ENCODE results near the gene TMEM178B.
"Not testable (repeated sequence)": the region's sequence is repeated elsewhere in the genome, so short reads cannot be mapped to it uniquely, and the experiment has no call there.

TMEM178B gene

DNA sequence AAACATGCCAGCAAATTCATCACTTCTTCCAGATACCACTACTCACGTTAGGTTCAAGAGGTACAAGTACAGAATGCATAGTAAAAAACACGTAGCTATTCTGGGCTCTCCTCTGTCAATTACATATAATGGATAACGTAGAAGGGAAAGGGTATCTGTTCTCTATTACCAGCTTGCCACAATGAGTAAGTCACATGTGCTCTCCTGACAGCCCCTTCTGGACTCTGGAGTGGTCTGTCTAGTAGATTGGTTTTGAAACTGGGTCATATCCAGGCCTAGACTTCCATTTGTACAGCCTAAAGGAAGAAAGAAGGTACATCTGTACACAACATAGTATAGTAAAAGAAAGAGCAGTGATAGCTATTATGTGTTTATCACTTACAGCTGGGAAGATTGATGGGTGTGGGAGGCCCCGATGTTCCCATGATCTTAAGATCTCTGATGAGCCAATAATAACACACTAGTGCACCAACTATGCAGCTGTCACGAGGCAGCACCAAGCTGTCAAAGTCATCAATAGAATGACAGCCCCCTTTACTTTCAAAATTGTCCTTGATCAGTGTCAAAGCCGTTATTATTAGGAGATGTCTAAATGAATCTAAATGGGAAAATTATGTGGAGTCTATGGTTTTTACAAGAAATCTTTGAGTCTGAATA is 315.4 kb downstream of the TMEM178B start:
- no peak for DNase-seq (ENCODE audit: low spot score)

DNA sequence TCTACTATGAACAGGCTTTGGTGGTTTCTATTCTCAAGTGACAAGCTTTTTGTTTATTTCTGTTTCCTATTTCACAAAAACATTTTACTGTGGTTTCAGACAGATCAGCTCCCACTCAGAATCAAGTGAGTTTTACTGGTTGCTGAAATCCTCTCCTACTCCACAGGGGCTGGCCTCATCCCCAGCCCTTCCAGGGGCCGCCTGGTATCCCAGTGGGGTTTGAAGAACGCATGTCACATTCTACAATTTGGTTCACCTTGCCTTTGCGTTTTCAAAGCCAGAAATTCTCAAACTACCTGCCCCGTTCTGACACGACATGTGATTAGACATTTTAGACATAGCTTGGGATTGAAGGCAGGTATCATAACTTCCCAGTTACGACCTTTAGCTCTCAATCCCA is 316.5 kb downstream of the TMEM178B start:
- no peak for DNase-seq (ENCODE audit: low spot score)

DNA sequence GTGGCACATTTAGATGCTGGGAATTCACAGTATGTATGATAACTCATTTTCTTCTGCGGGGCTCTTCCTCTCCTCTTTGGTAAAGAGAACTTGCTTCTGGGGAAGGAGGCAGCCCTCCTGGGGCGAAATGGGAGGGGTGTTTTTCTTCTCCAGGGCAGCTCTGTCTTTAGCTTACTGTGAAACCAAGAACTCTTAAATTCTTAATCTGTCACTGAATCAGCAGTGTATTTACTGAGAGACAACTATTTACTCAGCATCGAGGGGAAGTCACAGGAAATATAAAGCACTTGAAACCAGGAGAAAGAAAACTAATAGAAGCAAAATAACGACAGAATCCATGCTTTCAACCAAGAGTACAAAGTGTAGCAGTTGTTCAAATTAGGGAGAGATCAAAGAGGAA is 319.2 kb downstream of the TMEM178B start:
- no peak for DNase-seq (ENCODE audit: low spot score)

DNA sequence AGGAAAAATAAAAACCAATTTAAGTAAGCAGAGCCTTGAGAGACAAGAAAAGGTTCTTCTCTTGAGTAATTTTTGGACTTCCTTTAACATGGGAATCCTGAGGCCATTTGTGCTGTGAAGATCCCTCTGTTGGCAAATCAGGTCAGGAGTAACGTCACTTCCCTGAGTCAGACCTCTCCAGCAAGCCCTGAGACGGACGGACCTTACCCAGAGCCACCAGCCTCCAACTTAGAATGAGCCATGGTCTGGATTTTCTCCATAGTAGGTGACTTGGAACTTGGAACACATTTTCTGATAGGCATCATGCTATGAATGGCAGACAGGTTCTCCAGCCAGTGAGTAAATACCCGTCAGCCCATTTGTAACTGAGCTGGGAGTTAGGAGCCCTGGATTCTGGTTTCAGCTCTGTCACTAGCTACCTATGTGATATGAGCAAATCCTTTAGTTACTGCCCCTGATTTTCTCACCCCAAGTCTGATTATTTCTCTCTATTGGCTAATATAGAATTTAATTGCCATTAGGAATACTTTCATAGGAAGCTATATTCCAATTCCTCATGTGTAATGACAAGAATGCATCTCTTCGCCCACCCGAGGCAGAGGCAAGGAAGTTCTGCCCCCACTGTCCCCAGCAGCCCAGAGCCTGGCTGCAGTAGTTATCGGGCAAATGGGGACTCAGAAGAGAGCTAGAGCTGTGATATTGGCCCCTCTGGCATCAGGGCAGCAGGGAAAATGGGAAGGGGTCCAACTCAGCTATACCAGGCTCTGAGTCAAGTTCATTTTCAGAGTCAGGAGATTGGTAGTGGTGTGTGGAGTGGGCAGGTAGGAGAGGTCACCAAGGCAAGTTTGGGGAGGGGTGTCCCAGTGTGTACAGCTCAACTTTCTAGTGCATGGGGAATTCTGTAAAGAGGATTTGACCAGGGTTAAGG is 323.6 kb downstream of the TMEM178B start:
- no peak for DNase-seq (ENCODE audit: low spot score)

DNA sequence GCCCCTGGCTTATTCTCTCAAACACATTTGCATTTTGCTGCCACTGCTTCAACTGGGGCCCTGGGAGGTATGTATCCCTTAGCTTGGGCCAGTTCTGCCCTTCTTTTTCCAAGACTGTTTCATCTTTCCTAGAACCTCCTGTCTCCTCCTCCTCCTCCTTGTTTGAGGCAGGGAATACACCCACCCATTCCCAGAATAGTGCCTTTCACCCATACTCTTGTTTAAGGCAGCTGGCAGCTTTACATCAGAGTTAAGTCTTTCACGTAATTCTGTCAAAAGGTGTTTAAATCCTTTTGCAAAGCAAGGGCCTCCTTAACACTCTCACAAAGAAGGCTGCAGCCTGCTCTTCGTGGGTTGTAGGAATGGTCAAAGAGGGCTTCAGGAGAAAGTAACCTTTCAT is 326.5 kb downstream of the TMEM178B start:
- no peak for DNase-seq (ENCODE audit: low spot score)

DNA sequence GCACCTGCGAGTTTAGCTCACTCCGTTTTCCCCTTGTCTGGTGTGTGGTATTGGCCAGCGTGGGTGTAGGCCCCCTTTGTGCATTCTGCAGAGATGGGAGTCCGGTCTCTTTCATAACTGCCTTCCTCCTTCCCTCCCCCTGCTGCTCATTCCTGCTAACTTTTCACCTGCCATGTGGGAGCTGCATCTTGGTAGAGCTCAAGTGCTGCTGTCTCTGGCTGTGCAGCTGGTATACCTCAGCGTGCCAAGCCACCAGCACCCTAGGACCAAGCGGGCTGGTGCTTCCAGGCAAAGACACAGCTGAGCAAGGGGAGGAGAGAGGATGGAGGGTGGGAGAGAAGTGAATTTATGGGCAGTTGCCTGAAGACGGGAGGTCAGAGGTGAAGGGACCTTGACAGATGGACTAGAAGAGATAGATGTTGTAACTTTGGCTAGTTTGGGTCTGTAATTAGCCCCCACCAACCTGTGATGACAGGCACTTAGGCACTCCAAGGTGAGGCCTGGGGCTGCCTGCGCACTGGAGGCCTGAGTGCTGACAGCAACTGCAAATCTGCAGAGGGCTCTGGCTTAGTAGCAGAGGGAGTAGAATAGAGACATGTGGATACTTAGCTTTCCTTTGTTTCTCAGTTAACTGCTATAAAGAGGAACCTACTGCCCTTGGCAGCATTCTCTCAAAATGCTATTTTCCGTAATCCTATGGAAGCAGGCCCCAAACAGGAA is 328.6 kb downstream of the TMEM178B start:
- DNase-seq (ENCODE audit: low spot score): no peak

DNA sequence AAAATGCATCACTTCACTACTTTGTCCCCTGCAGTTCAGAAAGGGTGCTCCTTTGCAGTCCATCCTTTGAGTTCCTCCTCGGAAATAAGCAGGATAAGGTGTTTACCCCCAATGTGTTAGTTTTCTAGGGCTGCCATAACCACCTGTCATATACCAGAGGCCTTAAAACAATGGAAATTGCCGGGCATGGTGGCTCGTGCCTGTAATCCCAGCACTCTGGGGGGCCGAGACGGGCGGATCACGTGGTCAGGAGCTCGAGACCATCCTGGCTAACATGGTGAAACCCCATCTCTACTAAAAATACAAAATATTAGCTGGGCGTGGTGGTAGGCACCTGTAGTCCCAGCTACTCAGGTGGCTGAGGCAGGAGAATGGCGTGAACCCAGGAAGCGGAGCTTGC is 330.0 kb downstream of the TMEM178B start:
- DNase-seq (ENCODE audit: low spot score): not testable (repeated sequence)

DNA sequence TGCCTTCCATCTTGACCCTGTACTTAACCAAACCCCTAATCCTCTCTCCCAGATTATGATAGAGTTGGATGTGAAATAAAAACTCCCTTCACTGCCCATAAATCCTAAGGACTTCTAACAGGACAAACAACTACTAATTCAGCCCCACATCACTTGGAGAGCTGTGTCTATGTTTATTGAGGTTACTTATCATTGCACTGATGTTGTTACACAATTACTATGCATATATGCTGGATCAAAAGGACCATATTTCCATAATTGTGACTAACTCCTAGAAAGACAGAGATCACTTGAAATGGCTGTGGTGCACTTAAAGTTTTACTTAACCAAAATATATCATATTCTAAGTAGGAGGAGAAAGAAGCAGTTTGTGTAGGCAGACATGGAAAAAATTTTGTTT is 332.5 kb downstream of the TMEM178B start:
- no peak for DNase-seq (ENCODE audit: low spot score)

DNA sequence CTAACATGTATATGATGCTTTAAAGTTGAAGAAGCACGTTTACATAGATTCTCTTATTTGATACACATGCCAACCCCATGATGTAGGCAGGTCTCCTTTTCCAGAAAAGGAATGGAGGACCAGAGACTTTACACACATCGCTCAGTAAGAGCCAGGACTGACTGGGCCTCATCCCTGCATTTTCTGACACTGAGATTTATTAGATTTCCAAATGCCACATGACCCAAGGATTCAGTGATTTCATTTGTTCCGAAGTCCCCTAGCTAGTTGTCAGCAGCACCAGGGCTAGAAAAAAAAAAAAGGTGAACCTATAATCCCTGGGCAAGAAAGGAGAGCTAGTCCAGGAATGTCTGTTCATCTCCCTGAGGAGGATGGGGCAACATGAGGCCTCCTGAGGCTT is 334.0 kb downstream of the TMEM178B start:
- no peak for DNase-seq (ENCODE audit: low spot score)

DNA sequence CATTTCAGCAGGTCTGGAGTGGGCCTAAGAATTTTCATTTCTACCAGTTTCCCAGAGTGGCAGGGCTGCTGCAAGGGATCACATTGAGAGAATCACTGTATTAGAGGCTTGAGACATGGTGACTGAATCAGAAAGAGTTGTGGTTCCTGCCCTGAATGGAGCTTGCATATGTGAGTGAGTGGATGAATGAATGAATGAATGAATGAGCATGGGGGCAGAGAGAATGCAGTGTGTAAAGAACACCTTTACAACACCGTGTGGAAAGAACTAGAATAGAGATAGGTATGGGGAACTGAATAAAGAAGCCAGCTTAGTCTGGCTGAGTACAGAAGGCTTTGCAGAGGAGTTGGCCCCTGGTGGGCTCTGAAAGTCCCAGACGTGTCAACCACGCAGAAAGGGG is 334.6 kb downstream of the TMEM178B start:
- DNase-seq (ENCODE audit: low spot score): no peak

DNA sequence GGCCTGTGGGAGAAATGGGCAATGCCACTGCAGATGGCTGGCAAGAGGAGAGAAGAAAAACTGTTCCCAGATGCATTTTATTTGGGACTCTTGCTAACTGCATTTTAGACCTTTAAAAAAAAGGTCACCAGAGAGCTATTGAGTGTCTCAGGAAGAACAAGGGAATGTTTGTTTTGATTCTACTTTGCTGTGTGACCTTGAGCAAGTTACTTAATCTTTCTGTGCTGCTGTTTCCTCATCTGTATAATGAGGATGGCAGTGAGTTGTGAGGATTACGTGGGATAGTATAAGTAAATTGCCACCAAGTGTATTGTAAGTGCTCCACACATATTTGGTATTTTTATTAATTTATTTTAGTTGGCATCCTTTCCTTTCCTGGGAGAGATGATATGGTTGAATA is 335.4 kb downstream of the TMEM178B start:
- DNase-seq (ENCODE audit: low spot score): no peak

DNA sequence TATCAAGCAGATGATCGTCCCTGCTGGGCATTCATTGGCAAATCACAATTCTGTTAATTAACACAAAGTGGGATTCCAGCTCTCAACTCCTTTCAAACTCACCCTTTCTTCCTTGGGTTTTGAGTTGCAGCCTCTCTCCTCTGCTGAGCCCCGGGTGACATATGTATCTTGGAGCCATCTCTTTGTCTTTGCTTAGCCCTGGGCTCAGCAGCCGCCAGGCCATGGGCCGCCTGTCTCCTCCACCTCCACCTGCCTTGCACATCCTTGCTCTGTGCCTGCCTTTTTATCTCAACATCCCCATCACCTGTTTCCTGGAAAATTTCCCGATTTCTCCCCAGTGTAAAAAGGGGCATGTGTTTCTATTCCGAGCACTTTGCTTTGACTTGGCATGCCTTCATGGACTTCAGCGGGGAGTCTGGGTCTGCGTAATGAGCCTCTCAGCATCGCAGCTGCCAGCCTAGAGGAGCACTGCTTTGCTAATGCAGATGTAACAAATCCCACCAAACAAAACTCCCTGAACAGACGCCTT is 336.0 kb downstream of the TMEM178B start:
- DNase-seq (ENCODE audit: low spot score): no peak

DNA sequence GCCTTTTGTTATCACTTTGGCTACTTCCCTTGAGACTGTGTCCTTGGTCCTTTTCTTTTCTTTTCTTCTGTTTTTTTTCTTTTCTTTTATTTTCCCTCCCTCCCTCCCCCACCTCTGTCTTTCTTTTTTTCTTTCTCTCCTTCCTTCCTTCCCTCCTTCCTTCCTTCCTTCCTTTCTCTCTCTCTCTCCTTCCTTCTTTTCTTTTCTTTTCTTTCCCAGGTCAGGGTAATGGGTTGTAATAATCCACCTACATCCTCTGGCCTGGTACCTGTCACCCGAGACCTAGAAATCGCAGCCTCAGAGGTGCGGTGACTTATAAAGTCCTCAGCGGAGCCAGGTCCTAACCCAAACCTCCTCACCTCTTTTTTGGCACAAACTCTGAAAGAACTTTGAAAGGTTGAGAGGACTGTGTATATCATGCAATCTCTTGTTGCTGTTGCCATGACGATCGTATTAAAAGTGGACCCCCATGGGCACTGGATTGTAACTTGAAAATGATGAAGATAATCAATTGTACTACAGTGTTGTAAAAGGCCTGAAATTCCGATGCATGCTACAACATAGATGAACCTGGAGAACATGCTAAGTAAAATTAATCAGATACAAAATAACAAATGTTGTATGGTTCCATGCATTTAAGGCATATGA is 336.6 kb downstream of the TMEM178B start:
- DNase-seq (ENCODE audit: low spot score): no peak

DNA sequence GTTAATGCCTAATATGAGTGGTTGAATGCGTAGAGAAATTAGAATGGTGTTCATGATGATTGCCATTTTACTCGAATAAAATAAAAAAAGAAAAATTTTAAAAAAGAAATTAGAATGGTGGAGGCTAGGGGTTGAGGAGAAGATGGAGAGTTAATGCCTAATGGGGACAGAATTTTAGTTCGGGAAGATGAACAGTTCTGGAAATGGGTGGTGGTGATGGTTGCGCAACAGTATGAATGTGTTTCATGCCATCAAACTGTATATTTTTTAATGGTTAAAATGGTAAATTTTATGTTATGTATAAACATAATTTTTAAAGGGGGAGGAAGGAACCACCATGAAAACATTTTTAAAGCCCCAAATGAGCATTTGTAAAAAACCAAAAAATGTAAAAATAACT is 337.3 kb downstream of the TMEM178B start:
- DNase-seq (ENCODE audit: low spot score): no peak

DNA sequence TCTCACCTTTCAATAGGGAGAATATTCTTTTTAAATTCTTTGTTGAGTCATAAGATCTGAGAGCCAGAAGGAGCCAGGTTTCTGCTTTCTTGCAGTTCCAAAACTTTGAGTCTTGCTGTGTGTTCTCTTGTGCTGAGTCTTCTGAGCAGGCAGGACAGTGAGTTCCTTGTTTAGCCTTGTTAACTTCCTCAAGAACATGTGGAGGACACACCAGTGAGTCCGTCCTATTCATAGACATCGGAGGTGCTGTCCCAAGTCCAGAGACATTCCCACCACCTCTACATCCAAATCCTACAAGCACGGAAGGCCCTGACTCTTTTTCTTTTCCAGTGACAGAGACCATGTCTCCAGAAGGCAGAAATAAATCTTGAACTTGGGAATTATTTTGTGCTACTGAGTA is 342.1 kb downstream of the TMEM178B start:
- DNase-seq (ENCODE audit: low spot score): no peak

DNA sequence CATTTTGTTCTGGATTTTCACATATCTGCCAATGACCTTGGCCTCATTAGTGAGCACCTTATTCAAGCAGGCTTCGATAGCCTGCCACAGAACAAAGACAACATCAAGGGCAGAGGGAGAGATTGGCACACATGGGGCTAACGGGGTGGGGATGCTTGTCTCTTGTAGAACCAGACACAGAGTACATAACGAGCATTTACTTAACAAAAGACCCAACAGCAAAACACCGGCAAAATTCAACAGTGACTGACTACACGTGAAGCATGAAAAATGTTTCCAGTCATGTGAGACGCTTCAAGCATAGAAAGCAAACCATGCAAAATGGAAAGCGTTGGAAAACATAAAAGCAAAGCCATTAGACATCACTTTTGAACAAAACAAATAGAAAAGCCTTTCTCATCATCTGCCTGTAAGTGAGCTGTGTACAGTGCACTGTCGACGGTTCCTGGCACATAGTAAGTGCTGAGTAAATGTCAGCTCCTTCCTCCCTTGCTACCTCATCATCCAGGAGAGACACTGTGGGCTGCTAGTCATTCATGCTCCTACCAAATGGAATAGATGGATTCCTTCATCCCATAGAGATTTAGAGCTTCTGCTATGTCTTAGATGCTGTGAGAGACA is 342.9 kb downstream of the TMEM178B start:
- no peak for DNase-seq (ENCODE audit: low spot score)

DNA sequence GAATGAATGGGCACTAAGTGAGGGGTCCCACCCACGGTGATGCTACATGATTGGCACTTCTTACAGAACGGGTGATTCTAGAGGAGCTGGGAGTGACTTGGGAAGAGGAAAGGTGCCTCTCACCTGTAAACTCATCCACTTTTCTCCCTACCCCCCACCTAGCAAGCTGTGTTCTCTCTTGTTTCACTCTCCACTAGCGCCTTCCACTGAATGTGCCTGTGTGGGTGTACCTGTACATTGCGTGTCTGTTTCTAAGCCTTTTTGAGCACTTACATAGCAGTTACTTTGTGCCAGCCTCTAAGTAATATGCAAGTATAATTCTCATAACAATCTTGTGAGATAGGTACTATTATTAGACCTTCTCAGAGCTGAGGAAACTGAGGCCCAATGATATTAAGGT is 343.6 kb downstream of the TMEM178B start:
- DNase-seq (ENCODE audit: low spot score): no peak

DNA sequence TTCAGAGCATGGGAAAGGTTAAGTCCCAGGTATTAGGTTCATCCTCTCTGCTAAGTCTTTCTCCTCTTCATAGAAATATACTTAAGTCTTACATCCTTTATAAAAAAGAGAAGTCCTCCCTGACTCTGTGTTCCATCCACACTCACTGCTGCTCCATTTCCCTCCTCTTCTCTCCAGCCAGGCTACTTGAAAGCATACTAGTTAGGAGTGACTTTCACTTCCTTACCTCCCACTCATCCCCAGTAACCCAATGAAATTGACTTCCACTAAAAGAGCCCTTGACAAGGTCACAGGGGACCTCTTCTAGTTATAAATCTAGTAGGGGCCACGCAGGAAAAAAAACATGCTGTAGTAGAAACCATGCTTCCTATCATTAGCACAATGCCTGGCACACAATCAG is 344.2 kb downstream of the TMEM178B start:
- no peak for DNase-seq (ENCODE audit: low spot score)

DNA sequence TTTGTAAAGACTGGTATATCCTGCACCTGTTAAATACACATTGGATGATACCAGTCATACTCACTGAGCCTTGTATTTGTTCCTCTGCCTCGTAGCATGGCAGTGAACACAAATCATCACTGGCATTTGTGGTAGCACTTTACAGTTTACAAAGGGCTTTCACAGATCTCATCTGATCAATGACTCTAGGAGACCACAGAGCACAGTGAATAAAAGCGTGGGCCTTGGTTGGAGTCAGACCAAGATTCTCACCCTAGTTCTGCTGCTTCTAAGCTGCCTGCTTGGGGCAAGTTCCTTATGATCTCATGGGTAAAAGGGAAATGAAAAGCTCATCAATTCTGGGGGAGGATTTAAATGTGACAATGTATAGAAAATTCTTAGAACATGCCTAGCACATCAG is 347.4 kb downstream of the TMEM178B start:
- no peak for DNase-seq (ENCODE audit: low spot score)

DNA sequence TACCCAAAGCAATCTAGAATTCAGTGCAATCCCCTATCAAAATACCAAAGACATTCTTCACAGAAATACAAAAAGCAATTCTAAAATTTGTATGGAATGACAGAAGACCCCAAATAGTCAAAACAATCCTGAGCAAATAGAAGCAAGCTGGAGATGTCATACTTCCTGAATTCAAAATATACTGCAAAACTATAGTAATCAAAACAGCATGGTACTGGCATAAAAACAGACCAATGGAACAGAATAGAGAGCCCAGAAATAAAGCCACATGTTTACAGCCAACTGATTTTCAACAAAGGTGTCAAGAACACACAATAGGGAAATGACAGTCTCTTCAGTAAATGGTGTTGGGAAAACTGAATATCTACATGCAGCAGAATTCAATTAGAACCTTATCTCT is 353.3 kb downstream of the TMEM178B start:
- no peak for DNase-seq (ENCODE audit: low spot score)

DNA sequence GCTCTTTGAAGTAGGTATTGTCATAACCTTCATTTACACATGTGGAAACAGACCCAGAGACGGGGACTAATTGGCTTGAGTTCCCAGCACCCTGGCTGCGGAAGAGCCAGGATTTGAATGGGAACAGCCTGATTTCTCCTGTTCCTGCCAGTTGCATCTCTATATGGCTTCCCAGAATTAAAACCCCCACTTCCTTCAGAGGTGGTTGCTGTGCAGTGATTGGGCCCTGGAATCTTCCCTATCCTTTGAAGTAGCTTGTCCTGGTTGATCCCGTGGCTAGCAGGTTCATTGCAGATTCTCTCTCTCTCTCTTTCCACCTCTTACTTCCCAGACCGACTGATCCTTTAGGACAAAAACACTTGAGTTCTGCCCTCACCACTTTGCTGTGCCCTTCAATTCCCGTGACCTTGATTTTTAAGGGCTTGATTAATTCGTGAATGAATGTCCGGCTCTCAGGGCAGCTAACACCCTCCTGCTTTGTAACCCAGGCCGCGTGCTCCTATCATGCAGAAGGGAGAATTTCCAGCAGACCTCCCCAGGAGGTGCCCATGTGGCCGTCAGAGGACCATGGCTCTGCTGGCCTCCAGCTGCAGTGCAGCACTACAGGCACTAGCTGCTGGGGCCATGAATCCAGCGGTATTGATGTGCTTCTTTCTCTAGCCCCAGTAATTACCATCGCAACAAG is 356.7 kb downstream of the TMEM178B start:
- no peak for DNase-seq (ENCODE audit: low spot score)

Measured in HuH-7 (cell line).